K562 (cell line): ENCODE results near the gene PLA2G3. TPM values are rescaled to one million over a fixed set of nuclear protein-coding genes. Genes with fewer than 3 reads are reported as not detected.
A peak's percentile ranks its signal among the peaks of the same experiment; 100 is the strongest.

Experiments used
- ATAC-seq: fragments of 200-7000 bp; cut with Tn5 transposase; 3 replicates; pipeline ENCODE4 v1.9.1; 2020; ENCODE audit warnings: moderate library complexity
- BruUV-seq: library from RNA; stranded (reverse); fragments of 400-500 nt; replicated peaks from 2 replicates; lab custom pipeline; 2021; lab: Mats Ljungman, UMichigan
- CTCF ChIA-PET: fragments of 300-600 bp; formaldehyde crosslinking; extraction: SDS; loops from one replicate; lab custom pipeline; 2021; ENCODE audit warnings: low intra/inter-chr PET ratio; lab: Yijun Ruan, JAX
- POLR2A ChIA-PET: fragments of 300-600, 350-650 bp; sonication (Branson Sonifier 250); formaldehyde crosslinking; extraction: SDS; loops from one replicate; lab custom pipeline; 2021; ENCODE audit warnings: antibody characterized with exemption, inconsistent platforms; lab: Yijun Ruan, JAX
- DNase-seq, 4 experiments: peaks; one replicate each; pipeline versions ENCODE4 v3.0.0 to v3.0.0-alpha.2; 2011 to 2018; ENCODE audit warnings: low spot score in 3 of 4, mixed read lengths in 3 of 4; ENCODE audit errors: extremely low read depth in 1 of 4
- FAIRE-seq: peaks from 2 replicates; lab custom pipeline; 2011; peaks lifted over from hg19 to GRCh38; lab: Jason Lieb, UNC
- H2AFZ ChIP-seq: 2 replicates; pipeline ENCODE4 v1.6.0; 2011; ENCODE audit warnings: low read depth, low read length, control low read depth, inconsistent platforms
- H3K27ac ChIP-seq: fragments of 200-600 bp; 3 replicates; pipeline ENCODE4 v1.8.0; 2011; ENCODE audit warnings: low read depth, mild to moderate bottlenecking, control low read depth, inconsistent platforms, low read length, moderate library complexity, mixed read lengths; ENCODE audit errors: extremely low read depth
- H3K27me3 ChIP-seq, 2 experiments: fragments of 300-600 bp in 1 of 2; 2 replicates in 1 of 2; 3 replicates in 1 of 2; pipeline versions ENCODE4 v1.6.0 to v1.8.0; 2011; ENCODE audit warnings: inconsistent platforms in 2 of 2, low read length in 2 of 2, mild to moderate bottlenecking in 1 of 2, mixed read lengths in 1 of 2, moderate library complexity in 1 of 2; ENCODE audit not compliant: control insufficient read depth in 2 of 2, insufficient read depth in 2 of 2
- H3K36me3 ChIP-seq: fragments of 300-600 bp; 3 replicates; pipeline ENCODE4 v1.8.0; 2011; ENCODE audit warnings: mild to moderate bottlenecking, low read length, inconsistent platforms; ENCODE audit not compliant: control insufficient read depth, insufficient read depth
- H3K4me1 ChIP-seq, 2 experiments: fragments of 200-600 bp in 1 of 2; replicated peaks in 1 of 2; 2 replicates in 1 of 2; 3 replicates in 1 of 2; pipeline versions ENCODE4 v1.5.1 to v1.8.0; 2011; ENCODE audit warnings: inconsistent platforms in 2 of 2, low read length in 2 of 2, mild to moderate bottlenecking in 1 of 2, mixed read lengths in 1 of 2, moderate library complexity in 1 of 2; ENCODE audit not compliant: control insufficient read depth in 2 of 2, insufficient read depth in 2 of 2
- H3K4me2 ChIP-seq: 2 replicates; pipeline ENCODE4 v1.6.1; 2011; ENCODE audit warnings: low read length, control low read depth, inconsistent platforms, mixed read lengths; ENCODE audit not compliant: insufficient read depth
- H3K4me3 ChIP-seq: fragments of 200-600 bp; sonication (generic), shearing (Covaris generic); 2 replicates; pipeline ENCODE4 v1.5.1; 2016; ENCODE audit warnings: control low read depth, inconsistent platforms
- H3K79me2 ChIP-seq: fragments of 200-600 bp; 3 replicates; pipeline ENCODE4 v1.8.0; 2011; ENCODE audit warnings: low read length, inconsistent platforms; ENCODE audit not compliant: control insufficient read depth, insufficient read depth
- H3K9ac ChIP-seq, 2 experiments: 2 replicates each; pipeline versions ENCODE4 v1.6.0 to v1.6.1; 2011; ENCODE audit warnings: low read depth in 2 of 2, low read length in 2 of 2, control low read depth in 1 of 2, inconsistent platforms in 1 of 2, mild to moderate bottlenecking in 1 of 2, mixed read lengths in 1 of 2; ENCODE audit not compliant: insufficient read depth in 1 of 2
- H3K9me1 ChIP-seq: one replicate; pipeline ENCODE4 v1.6.0; 2011; ENCODE audit warnings: inconsistent platforms, mild to moderate bottlenecking, low read length, moderate library complexity; ENCODE audit not compliant: control insufficient read depth, insufficient read depth
- H3K9me3 ChIP-seq: replicated peaks from 2 replicates; pipeline ENCODE4 v1.5.1; 2011; ENCODE audit warnings: low read depth, low read length, inconsistent platforms; ENCODE audit not compliant: control insufficient read depth, insufficient read depth
- H4K20me1 ChIP-seq: replicated peaks from 2 replicates; pipeline ENCODE4 v1.6.1; 2011; ENCODE audit warnings: low read length, inconsistent platforms, mixed read lengths; ENCODE audit not compliant: control insufficient read depth, insufficient read depth
- CEBPB ChIP-seq: fragments of 450-650 bp; IDR thresholded peaks from 2 replicates; pipeline ENCODE4 v1.6.1; 2016; ENCODE audit warnings: missing genetic modification characterization, missing compliant biosample characterization
- ERF ChIP-seq: fragments of 450-650 bp; formaldehyde crosslinking; IDR thresholded peaks from 2 replicates; pipeline ENCODE4 v1.4.0; 2020; ENCODE audit warnings: mild to moderate bottlenecking, mixed read lengths
- FOXJ2 ChIP-seq: fragments of 200-800 bp; sonication (Bioruptor generic); IDR thresholded peaks from 2 replicates; pipeline ENCODE4 v1.6.1; 2016; ENCODE audit warnings: missing genetic modification characterization, missing compliant biosample characterization
- HIVEP1 ChIP-seq: fragments of 250-450 bp; sonication (Bioruptor Pico); IDR thresholded peaks from 2 replicates; pipeline ENCODE4 v1.4.0; 2020; ENCODE audit warnings: mild to moderate bottlenecking
- ILK ChIP-seq: fragments of 450-650 bp; IDR thresholded peaks from 2 replicates; pipeline ENCODE4 v1.6.1; 2016; ENCODE audit warnings: missing genetic modification characterization, low read depth, mild to moderate bottlenecking, missing compliant biosample characterization, moderate library complexity, borderline replicate concordance
- KDM1A ChIP-seq, 2 experiments: fragments of 450-650 bp; IDR thresholded peaks; 2 replicates each; pipeline ENCODE4 v1.6.1; 2016; ENCODE audit warnings: mild to moderate bottlenecking in 2 of 2
- L3MBTL2 ChIP-seq: fragments of 450-650 bp; IDR thresholded peaks from 2 replicates; pipeline ENCODE4 v1.6.1; 2016; ENCODE audit warnings: mild to moderate bottlenecking, moderate library complexity
- MYC ChIP-seq, 2 experiments: fragments of 250-450 bp in 1 of 2; sonication (Bioruptor Pico) in 1 of 2; IDR thresholded peaks; 2 replicates each; pipeline versions ENCODE4 v1.5.1 to v1.6.1; 2012 to 2021; ENCODE audit warnings: low read depth in 2 of 2, borderline replicate concordance in 1 of 2, improper control_type of control experiment in 1 of 2, low read length in 1 of 2, mild to moderate bottlenecking in 1 of 2, moderate library complexity in 1 of 2
- RAD51 ChIP-seq: fragments of 450-650 bp; IDR thresholded peaks from 2 replicates; pipeline ENCODE4 v1.7.1; 2016; ENCODE audit warnings: low read depth, mild to moderate bottlenecking, borderline replicate concordance
- SMAD4 ChIP-seq: fragments of 250-450 bp; sonication (Bioruptor Pico); conservative IDR thresholded peaks from 2 replicates; pipeline ENCODE4 v1.8.0; 2021; ENCODE audit warnings: inconsistent platforms, mild to moderate bottlenecking, moderate library complexity
- TEAD1 ChIP-seq, 2 experiments: fragments of 450-650 bp in 1 of 2; sonication (generic) in 1 of 2; formaldehyde crosslinking; IDR thresholded peaks; 2 replicates each; pipeline versions ENCODE4 v1.4.0 to v1.8.0; 2020 to 2022; ENCODE audit warnings: mild to moderate bottlenecking in 2 of 2, missing genetic modification reagents in 1 of 2
- USF2 ChIP-seq: sonication (generic); formaldehyde crosslinking; IDR thresholded peaks from 2 replicates; pipeline ENCODE4 v1.5.0; 2020; ENCODE audit warnings: missing genetic modification reagents
- ZBTB7A ChIP-seq: IDR thresholded peaks from 2 replicates; pipeline ENCODE4 v1.6.1; 2011; ENCODE audit warnings: low read depth, mild to moderate bottlenecking, low read length, moderate library complexity, borderline replicate concordance; ENCODE audit not compliant: control insufficient read depth
- ZNF354B ChIP-seq: fragments of 250-450 bp; sonication (Bioruptor Pico); IDR thresholded peaks from 2 replicates; pipeline ENCODE4 v1.4.0; 2020
- ZNF589 ChIP-seq: fragments of 200-800 bp; sonication (Bioruptor generic); IDR thresholded peaks from 2 replicates; pipeline ENCODE4 v1.6.1; 2016; ENCODE audit warnings: low read depth, missing genetic modification characterization, missing compliant biosample characterization
- ZNF766 ChIP-seq: fragments of 200-800 bp; sonication (Bioruptor generic); conservative IDR thresholded peaks from 2 replicates; pipeline ENCODE4 v1.6.1; 2016; ENCODE audit warnings: missing genetic modification characterization, missing compliant biosample characterization
- ZNF778 ChIP-seq: fragments of 450-650 bp; formaldehyde crosslinking; IDR thresholded peaks from 2 replicates; pipeline ENCODE4 v1.4.0; 2020; ENCODE audit warnings: mild to moderate bottlenecking, moderate library complexity
- WGBS: fragments of 100-300 bp; shearing (Covaris generic); methylation state at CpG from one replicate; pipeline ENCODE4 v1.1.6; 2016; ENCODE audit warnings: low coverage, mixed read lengths; ENCODE audit not compliant: insufficient coverage; ENCODE audit errors: missing lambda C conversion rate; 5-methylcytosine and 5-hydroxymethylcytosine counted together
- in situ Hi-C: fragments of 300-500 bp; cut with MboI; formaldehyde crosslinking; loops from 4 replicates; pipeline ENCODE4 v1.15.0; 2018; ENCODE audit warnings: inconsistent platforms, mixed read lengths
- intact Hi-C: fragments of 100-400 bp; cut with micrococcal nuclease; formaldehyde crosslinking; loops from 2 replicates; pipeline ENCODE4 v1.14.2; 2022
- polyA plus RNA-seq, 8 experiments: library from polyadenylated mRNA; depleted of rRNA in 4 of 8; stranded (reverse) in 5 of 8; unstranded in 3 of 8; fragments of >200 nt; fragmentation: Nextera tagmentation in 2 of 8; fragmentation: Illumina TruSeq in 1 of 8; extraction: Ambion mirVana in 2 of 8; extraction: Trizol in 1 of 8; gene quantifications; 2 replicates each; pipeline versions ENCODE4 v1.2.1 to v1.2.3, GENCODE V29; 2011 to 2014; ENCODE audit warnings: inconsistent platforms in 1 of 8, missing spikeins in 1 of 8
- total RNA-seq, 7 experiments: library from RNA; depleted of rRNA in 6 of 7; stranded (reverse); fragments of >200 nt in 6 of 7; fragmentation: Illumina TruSeq in 2 of 7; extraction: Trizol in 2 of 7; gene quantifications; 2 replicates each; pipeline versions ENCODE4 v1.2.1 to v1.2.3, GENCODE V29; 2011 to 2021; ENCODE audit warnings: low replicate concordance in 1 of 7
- TF ChIP-seq, protein P1 (sequence below): fragments of 250-450 bp; sonication (Bioruptor Pico); IDR thresholded peaks from 2 replicates; pipeline ENCODE4 v1.5.0; 2020; ENCODE audit warnings: mild to moderate bottlenecking, borderline replicate concordance

The PLA2G3 gene
- total and polyA plus RNA-seq, 9 of the 15 experiments (the other 6 are each of a cell fraction or from before 2014, with no cell fraction given): 0.18 to 1.4 (median 0.64) TPM

DNA sequence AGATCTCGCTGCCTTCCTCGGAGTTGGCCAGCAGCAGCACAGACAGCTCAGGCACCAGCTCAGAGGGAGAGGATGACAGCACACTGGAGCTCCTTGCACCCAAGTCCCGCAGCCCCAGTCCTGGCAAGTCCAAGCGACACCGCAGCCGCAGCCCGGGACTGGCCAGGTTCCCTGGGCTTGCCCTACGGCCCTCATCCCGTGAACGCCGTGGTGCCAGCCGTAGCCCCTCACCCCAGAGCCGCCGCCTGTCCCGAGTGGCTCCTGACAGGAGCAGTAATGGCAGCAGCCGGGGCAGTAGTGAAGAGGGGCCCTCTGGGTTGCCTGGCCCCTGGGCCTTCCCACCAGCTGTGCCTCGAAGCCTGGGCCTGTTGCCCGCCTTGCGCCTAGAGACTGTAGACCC lies 6.4 kb downstream of the PLA2G3 start (continued):
- TF ChIP-seq ZNF778 (CRISPR knock-in tag): no peak
- TF ChIP-seq ILK (tag): no peak
- no peak for TF ChIP-seq HIVEP1
- TF ChIP-seq KDM1A (IDR thresholded peaks at IDR 0.05): no peak
- TF ChIP-seq, all 486 proteins: peak for 0

DNA sequence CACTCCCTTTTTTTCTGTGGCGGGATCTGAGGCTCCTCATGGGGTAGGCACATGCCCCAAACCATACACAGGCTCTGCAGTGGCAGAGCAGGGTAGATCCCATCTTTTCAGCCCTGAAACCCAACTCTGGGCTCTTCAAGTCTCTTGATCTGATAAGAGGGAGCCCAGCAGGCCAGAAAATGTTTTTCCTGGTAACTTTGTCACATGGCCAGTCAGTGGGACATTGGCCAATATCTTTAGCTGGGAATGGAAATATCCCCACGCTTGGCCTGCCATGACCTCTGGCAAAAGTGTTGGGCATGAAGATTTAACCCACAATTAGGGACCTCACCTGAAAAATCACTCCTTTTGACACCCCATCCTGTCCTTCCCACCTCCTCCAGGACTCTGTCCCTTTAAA lies 9.4 kb downstream of the PLA2G3 start:
- H4K20me1 ChIP-seq: no peaks in the 10 kb centered on the region
- intact Hi-C loops: no loop called here
- no peaks in the 10 kb centered on the region for H3K9me3 ChIP-seq
- no peak for ATAC-seq
- no peak overlapping the region for H3K4me3 ChIP-seq
- H3K9ac ChIP-seq: peak overlapping the region in 1 of 2 experiments; percentile 36; a peak in 1 of 4 replicates
- 38% methylated on average over 2 of the region's 2 CpGs for WGBS
- peaks cover 19 to 25% of the 10 kb centered on the region in 2 experiments; a peak in 4 of 5 replicates for H3K4me1 ChIP-seq
- H2AFZ ChIP-seq: peak overlapping the region; percentile 39; the same call in 1 of the 2 replicates
- H3K9me1 ChIP-seq: no peaks in the 10 kb centered on the region
- no peaks in the 10 kb centered on the region for H3K27me3 ChIP-seq
- BruUV-seq: no TSS peak
- CTCF ChIA-PET: no interaction called here
- in situ Hi-C loops: no loop called here
- no peak for FAIRE-seq
- no peak overlapping the region for H3K4me2 ChIP-seq
- DNase-seq: peak in 1 of 4 experiments; percentile 18
- H3K36me3 ChIP-seq: no peaks in the 10 kb centered on the region
- H3K27ac ChIP-seq: no peak overlapping the region
- POLR2A ChIA-PET: interaction anchor here (0.6 kb wide), 1 partner anchor 26 kb away, joined by 3 read pairs; no protein-coding TSS in a partner anchor
- no peaks in the 10 kb centered on the region for H3K79me2 ChIP-seq
- TF ChIP-seq ZNF354B (CRISPR knock-in tag) (no peak), CEBPB (tag) (0 out of 2 replicates have a peak, but pooled peaks have one; percentile 50), FOXJ2 (tag) (0 out of 2 replicates have a peak, but pooled peaks have one; percentile 15), MYC (IDR thresholded peaks at IDR 0.05; ENCODE audit: low read depth, low read length) (0 out of 2 replicates have a peak, but pooled peaks have one; percentile 30), MYC (CRISPR knock-in tag; IDR thresholded peaks at IDR 0.05; ENCODE audit: borderline replicate concordance, low read depth) (no peak), ZBTB7A (no peak), ZNF589 (CRISPR knock-in tag) (no peak), USF2 (peak; percentile 59), L3MBTL2 (peak; percentile 61), RAD51 (peak; percentile 44; the same call in 1 of the 2 replicates), SMAD4 (CRISPR knock-in tag) (0 out of 2 replicates have a peak, but pooled peaks have one; percentile 10), ERF (CRISPR knock-in tag) (no peak), TEAD1 (CRISPR knock-in tag; IDR thresholded peaks at IDR 0.05) (0 out of 4 replicates have a peak, but pooled peaks of 1 of the 2 experiments have one; percentile 40), ZNF766 (CRISPR knock-in tag) (peak; percentile 52; the same call in 1 of the 2 replicates)
- TF ChIP-seq, protein P1, sequence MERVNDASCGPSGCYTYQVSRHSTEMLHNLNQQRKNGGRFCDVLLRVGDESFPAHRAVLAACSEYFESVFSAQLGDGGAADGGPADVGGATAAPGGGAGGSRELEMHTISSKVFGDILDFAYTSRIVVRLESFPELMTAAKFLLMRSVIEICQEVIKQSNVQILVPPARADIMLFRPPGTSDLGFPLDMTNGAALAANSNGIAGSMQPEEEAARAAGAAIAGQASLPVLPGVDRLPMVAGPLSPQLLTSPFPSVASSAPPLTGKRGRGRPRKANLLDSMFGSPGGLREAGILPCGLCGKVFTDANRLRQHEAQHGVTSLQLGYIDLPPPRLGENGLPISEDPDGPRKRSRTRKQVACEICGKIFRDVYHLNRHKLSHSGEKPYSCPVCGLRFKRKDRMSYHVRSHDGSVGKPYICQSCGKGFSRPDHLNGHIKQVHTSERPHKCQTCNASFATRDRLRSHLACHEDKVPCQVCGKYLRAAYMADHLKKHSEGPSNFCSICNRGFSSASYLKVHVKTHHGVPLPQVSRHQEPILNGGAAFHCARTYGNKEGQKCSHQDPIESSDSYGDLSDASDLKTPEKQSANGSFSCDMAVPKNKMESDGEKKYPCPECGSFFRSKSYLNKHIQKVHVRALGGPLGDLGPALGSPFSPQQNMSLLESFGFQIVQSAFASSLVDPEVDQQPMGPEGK (CRISPR knock-in tag): no peak
